Stimulated activated CD4-positive, alpha-beta T cell treated with anti-CD3 and anti-CD28 coated beads, Interleukin-4, amount 100 ng/mL, for 24 hours (primary cell): ENCODE data around the gene MALL.
"Not testable (repeated sequence)": the region's sequence is repeated elsewhere in the genome, so short reads cannot be mapped to it uniquely, and the experiment has no call there.

Experiments
- DNase-seq: peaks from one replicate; pipeline ENCODE4 v3.0.0-alpha.2; 2020

The MALL gene

GRCh38 chr2:110097506-110098220 lies 18.0 kb downstream of the MALL start:
- DNase-seq: no peak

DNA sequence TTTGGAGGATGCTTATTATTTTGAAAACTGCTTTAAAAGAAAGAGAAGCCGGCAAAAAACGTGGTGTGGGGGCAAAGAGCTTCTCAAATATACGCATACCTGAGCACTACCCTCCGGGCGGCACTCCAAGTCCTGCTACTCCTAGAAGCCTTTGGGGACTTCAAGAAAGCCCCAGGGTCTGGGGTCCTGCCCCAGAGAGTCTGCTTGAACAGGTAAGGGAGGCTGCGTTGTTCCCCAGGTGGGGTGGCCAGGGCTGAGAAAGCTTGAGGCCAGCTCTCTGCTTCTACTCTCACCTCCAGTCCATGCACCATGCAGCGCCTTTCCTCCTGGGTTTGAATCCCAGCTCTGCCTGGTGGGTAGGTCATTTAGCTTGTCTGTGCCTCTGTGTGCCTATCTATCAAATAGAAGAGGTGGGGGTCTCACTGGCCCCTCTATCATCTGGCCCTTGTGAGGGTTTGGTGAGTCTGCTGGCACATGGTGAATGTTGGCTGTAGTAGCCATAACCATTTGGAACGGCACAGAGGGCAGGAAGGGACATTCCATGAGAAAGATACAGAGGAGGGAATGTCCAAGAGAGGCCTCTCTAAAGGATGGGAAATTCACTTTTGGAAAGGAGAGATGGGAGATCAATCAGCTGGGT lies 19.5 kb downstream of the MALL start:
- no peak for DNase-seq

DNA sequence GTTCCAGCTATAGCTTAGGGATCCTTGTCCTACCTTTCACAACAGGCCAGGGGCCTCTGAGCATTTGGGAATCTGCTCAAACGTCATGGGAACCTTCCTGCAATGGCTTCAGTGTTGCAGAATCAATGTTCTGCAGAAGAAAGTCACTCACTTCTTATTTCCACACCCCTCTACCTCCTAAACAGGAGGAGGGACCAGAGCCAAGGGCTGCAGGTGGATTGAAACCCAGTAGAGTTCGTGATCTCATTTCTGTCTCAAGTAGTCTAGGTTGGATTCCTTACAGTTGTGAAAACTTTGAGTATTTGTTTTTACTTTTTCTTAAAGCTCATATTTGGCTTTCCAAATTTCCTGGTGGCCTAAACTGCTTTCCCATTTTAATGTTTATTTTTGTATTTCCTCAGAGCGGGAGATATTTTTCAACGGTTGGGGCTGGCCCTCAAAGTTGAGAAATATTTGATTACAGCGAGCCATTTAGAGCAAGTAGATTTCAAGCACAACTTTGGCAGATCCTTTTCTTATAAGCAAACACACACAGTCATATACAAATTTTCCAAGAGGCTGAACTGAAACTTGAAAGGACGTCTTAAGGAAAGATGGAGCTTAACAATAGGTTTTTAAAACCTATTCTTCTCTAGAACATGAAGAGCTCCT lies 20.6 kb downstream of the MALL start:
- DNase-seq: not testable (repeated sequence)

GRCh38 chr2:110093924-110094323 lies 21.7 kb downstream of the MALL start:
- DNase-seq: not testable (repeated sequence)

DNA sequence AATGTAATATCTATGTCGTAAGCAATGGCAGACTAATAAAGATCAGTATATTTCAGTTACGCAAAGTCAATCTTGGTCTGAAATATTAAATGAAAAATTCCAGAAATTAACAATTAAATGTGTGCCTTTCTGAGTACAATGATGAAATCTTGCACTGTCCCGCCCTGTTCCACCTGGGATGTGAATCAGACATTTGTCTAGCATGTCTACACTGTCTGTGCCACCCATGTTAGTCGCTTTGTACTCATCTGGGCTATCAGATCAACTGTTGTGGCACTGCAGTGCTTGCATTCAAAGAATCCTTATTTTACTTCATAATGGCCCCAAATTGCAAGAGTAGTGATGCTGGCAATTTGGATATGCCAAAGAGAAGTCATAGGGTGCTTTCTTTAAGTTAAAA lies 25.5 kb downstream of the MALL start:
- DNase-seq: not testable (repeated sequence)

DNA sequence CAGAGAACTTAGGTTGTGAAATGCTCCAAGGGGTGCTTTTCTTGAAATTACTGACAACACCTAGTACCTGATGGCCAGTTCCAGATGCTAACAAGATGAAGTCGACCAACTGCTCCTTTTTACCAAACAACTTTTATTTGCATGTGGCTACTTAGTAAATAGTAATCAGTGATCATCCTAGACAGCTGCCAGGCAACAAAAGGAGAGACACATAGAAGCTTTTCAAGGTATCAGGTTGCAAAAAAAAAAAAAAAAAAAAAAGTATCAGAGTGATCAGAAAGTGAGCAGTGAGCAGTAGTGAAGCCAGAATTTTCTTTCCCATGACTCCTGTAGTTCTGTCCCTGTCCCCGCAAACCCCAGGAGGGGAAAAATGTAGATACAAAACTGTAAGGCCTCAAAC lies 31.9 kb downstream of the MALL start:
- not testable (repeated sequence) for DNase-seq

DNA sequence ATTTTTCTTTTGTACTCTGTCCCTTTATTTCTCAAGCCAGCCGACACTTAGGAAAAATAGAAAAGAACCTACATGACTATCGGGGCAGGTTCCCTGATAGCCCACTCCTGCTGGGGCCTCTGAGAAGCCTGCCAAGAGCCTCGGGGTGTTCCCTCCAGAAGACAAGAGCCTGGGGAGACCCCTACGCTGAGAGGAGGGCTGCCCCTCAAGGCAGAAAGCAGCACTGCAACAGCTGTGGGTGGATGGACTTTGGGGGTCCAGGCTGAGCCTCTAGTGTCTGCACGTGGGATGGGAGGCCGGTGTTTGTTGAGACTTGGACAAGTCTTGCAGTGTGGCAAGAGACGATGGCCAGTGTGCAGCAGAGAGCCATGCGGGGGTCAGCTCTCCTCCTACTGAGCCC lies 32.5 kb downstream of the MALL start:
- DNase-seq: not testable (repeated sequence)

DNA sequence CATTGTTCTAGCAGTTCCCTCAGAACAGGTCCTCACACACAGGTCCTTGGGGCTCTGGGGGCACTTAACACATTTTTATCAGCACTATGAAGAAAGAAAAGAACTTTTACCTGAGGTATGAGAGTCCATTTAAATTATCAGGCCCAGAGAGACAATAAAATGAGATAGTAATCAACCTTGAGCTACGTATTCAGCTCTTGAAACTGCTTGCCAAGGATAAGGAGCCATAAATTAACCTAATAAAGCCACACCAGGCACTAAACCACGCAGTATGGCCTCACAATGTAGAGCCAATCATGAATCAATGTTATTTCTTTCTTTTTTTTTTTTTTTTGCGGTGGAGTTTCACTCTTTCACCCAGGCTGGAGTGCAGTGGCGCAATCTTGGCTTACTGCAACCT lies 37.5 kb downstream of the MALL start:
- DNase-seq: not testable (repeated sequence)

GRCh38 chr2:110075896-110076295 lies 39.7 kb downstream of the MALL start:
- DNase-seq: not testable (repeated sequence)

DNA sequence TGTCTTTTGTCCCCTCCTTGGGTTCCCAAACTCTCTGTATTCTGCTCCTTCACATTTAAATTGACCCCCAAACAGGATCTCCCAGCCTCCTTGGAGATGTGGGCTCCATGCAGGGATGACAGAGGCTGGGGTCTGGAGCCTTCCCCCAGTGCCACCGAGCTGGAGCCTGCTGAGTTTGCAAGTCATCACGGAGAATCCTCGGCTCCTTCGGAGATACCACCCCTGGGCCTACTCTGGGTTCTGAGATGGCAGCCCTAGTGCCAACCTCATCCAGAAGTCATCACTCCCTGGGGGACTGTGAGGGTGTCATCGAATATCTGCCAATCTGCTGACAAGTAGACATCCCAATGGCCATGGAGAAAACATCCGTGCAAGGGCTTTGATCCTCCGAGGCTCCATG lies 45.8 kb downstream of the MALL start:
- not testable (repeated sequence) for DNase-seq

GRCh38 chr2:110068153-110068552 lies 47.5 kb downstream of the MALL start:
- not testable (repeated sequence) for DNase-seq

- DNase-seq: not testable (repeated sequence)
These were observed 53.3 kb downstream of the MALL start for GRCh38 chr2:110062332-110062731.

GRCh38 chr2:110060550-110060949 lies 55.1 kb downstream of the MALL start:
- DNase-seq: not testable (repeated sequence)

DNA sequence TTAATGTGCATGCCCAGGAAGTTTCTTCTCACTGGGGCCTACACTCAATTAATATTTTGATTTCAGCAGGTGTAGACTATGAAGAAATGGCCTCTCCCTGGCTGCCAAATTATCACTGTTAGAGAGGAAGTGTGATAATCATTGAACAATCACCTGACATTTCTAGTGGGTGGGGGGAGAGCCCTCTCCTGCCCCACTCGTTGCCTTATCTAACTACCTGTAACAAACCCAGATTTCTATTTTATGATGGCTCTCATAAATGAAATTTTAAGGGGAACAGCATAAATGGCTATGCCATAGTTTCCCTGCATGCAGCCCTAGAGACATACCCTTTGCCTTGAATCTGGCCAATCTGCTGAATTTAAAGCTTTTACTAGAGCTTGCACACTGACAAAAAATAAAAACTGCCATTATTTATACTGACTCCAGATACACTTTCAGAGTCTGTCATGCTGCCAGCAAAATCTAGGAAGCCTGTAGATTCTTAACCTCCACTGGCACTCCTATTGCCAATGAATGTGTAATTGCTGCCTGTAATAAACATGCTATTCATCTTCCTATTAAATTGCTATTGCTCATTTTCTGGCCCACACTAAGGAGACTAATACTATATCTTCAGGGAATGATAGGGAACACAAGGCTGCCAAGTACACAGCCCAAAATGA lies 55.8 kb downstream of the MALL start:
- DNase-seq: not testable (repeated sequence)

DNA sequence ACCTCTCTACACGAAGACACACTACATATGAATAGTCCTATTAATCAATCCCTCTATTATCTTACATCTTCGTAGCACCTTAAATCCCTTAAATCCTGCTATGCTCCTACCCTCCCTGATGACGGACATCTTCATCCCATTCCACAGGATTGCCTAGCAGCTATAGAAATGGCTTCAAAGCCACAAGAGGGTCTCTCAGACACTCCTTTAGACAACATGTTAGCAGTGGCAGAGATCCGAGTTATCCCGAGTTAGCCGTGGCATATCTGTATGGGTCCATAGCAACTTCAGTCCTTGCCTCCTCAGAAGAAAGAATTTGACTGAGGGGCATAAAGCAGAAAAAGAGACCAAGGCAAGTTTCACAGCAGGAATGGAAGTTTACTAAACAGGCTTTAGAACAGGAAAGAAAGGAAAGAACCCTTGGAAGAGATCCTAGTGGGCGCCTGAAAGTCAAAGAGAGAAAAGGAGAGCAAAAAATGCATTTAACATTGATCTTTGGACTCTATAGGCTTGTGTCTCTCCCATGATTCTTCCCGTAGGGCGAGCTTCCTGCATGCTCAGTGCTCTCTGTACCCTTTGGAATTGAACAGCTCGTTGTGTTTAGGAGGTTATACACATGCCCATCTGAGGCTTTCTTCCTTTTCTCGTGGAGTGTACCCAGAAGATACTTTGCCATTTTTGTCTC lies 56.5 kb downstream of the MALL start:
- DNase-seq: not testable (repeated sequence)

GRCh38 chr2:110058034-110058433 lies 57.6 kb downstream of the MALL start:
- not testable (repeated sequence) for DNase-seq

GRCh38 chr2:110055819-110056408 lies 59.7 kb downstream of the MALL start:
- not testable (repeated sequence) for DNase-seq

DNA sequence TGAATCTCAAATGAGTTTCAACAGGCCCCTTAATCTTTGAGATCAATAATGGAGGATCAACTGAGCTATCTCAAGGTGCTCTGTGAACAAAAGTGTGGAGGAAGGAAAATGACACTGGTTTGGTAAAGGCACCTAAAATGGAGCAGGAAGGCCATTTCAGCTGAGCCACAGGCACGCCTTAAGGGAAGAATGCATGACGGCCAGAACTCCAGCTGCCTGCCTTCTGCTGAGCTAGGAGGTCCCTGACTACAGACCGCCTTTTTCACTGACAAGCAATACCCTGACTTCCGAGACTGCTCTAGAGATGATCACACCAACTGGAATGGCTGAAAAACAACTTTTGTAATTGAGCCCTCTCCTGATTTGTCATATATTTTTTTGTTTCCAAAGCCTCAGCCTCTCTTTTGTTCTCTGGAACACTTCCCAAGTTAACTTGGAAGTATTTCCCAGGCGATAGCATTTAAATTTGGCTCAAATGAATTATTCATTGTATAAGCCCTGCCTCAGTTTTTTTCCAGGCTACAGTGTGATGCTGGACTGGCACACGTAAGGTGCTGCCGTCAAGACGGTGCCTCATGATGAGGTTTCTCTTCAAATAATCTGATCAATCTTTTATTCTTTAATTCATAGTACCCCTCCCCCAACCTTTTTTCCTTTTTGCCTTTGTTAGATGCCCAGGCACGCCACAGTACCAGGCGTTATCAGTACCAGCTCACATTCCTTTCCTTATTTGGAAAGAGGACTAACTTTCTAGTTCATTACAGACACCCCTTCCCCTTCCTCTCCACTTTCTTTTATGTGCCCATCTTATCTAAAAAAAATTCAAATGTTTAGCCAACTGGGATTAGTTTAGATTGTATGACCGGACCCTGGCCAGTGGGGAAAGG lies 60.9 kb downstream of the MALL start:
- DNase-seq: not testable (repeated sequence)

GRCh38 chr2:110053688-110054087 lies 61.9 kb downstream of the MALL start:
- not testable (repeated sequence) for DNase-seq

- not testable (repeated sequence) for DNase-seq
These were observed 63.5 kb downstream of the MALL start for GRCh38 chr2:110052166-110052565.

GRCh38 chr2:110050222-110050621 lies 65.4 kb downstream of the MALL start:
- not testable (repeated sequence) for DNase-seq
